GM21423 (cell line): ENCODE measurements around the gene FRYL.
"Not testable (repeated sequence)": the region's sequence is repeated elsewhere in the genome, so short reads cannot be mapped to it uniquely, and the experiment has no call there.

Experiments used
- ATAC-seq: cut with Tn5 transposase; IDR thresholded peaks from one replicate; pipeline ENCODE4 v1.9.1; 2021; ENCODE audit warnings: mild to moderate bottlenecking, moderate library complexity; ENCODE audit not compliant: unreplicated experiment

FRYL gene

GRCh38 chr4:48668254-48669017, 111.6 kb downstream of the FRYL start:
- ATAC-seq = no peak

DNA sequence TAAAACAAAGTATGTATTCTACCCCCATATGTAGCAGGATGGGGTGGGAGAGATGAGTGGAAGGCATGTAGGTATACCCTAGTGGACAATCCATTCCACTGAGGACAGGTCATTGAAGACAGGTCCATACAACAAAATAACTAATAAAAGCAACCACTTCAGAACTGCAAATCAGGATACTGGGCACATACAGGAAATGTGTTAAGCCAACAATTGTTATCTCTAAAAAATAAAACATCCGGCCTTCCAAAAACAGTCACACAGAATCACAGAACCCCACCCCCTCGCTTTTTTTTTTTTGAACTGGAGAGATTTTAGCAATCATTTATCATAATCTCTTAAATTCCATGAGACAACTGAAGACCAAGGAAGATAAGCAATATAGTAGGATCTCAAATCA, 112.9 kb downstream of the FRYL start:
- no peak for ATAC-seq

GRCh38 chr4:48665555-48666186, 114.4 kb downstream of the FRYL start:
- ATAC-seq = no peak

GRCh38 chr4:48664938-48665337, 115.1 kb downstream of the FRYL start:
- ATAC-seq = no peak

DNA sequence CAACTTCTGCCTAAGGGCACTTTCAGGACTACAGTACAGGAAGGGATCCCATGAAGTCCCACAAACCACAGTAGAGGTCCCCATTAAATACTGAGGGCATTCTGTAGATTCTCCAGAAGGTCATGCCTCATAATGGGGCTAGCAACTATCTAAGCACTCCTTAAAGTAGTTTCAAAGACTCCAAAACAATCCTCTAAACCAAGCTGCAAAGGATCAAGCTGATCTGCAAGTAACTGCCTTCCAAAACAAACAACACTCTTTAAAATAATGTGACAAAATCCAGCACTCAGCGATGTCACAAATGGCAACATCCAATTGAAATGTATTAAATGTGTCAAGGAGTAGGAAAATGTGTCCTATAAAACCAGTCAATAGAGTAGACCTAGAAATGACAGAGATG, 118.7 kb downstream of the FRYL start:
- ATAC-seq = no peak

- ATAC-seq = no peak
Measured at GRCh38 chr4:48660347-48660746, 119.7 kb downstream of the FRYL start.

GRCh38 chr4:48654015-48654664, 125.9 kb downstream of the FRYL start:
- no peak for ATAC-seq

DNA sequence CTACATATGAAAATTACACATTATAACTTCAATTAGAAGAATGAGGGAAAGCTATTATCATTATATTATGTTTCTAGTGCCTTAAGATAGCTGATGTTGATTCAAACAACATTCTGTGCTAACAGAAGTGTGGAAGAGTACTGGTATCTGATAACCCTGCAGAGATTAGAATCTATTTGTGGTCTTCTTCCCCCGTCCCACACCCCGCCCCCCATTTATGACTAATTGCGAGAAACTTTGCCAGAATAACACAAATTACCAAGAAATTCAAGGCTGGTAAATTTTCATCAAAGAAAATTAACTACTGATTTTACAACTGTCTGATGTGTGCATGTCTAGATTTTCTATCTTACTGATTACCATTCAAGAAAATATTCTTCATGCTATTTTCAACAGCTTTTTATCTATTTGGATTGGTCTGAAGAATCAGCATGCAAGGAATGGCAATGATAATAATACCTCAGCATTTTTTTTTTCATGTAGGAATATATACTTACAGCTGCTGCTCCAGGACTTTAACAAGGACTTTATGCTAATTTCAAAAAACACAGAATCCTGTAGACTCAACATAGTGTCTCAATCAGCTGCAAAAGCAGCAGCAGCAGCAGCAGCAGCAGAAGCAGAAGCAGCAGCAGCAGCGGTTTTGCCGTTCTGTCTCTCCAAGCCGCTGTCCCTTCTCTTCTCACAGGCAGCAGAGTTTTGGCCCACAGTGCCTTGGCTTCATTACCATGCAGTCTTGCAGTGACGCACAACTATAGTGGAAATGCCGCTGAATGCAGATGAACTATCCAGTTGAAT, 126.7 kb downstream of the FRYL start:
- no peak for ATAC-seq

DNA sequence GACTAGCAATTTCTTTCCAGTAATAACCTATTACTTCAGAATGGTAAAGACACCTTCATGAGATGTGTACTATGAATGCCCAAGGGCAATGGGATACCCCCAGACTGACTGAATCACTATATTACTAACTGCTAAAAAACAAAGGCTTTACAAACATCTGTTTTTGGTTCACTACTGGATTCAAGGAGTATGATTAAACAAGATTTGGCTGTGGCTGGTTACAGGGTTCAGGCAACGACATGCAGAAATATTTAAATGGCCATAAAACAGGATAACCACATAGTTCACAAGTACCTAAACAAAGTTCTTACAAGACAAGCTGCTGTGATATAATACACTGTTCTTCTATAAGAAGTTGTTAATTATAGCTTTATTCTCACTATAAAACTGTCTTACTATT, 128.2 kb downstream of the FRYL start:
- ATAC-seq = no peak

- ATAC-seq = no peak
Measured at GRCh38 chr4:48649505-48649904, 130.6 kb downstream of the FRYL start.

GRCh38 chr4:48645225-48645794, 134.8 kb downstream of the FRYL start:
- no peak for ATAC-seq

DNA sequence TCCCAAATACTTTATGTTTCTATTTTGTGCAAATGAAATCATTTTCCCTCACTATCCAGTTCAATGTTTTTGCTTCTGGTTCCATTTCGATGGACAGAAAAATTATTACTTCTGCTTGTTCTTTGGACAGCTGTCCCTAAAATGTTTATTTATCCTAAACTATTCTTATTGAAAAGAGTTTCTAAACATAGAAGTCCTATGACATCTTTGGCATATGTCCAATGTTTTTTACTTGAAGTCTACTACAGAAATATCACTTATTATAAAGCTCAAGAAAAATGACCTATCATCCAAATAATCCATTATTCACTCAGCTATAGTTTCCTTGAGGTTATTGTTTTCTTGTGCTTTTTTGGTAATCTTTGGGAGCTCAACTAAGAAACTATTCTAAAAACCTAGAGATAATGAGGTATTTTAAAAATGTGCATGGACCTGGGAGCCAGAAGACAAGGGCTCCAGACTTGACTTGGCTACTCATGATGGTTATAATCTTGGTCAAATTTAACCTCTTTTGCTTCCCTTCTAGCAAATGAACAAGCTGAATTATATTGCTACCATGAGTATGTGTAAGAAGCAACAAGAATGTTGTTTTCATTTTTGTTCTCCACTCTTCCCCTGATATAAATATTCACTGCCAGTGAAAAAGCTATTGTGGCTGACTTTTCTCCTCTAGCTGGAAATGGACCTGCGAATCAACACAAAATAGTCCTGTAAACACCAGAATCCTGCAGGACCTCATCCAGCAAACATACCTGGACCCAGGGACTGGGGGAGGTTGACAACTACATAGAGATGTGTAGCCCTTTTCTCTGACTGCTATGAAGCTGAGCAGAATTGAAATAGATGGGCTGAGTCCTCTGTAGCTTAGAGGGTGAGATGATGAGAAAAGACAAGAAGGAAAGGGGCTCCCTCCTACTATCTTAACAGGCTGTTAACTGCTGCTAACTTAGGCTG, 137.4 kb downstream of the FRYL start:
- ATAC-seq = no peak

GRCh38 chr4:48641401-48641800, 138.7 kb downstream of the FRYL start:
- ATAC-seq = no peak

- no peak for ATAC-seq
Measured at GRCh38 chr4:48640699-48641098, 139.4 kb downstream of the FRYL start.

- no peak for ATAC-seq
Measured at GRCh38 chr4:48640225-48640624, 139.9 kb downstream of the FRYL start.

- no peak for ATAC-seq
Measured at GRCh38 chr4:48639807-48640206, 140.3 kb downstream of the FRYL start.

- ATAC-seq = not testable (repeated sequence)
Measured at GRCh38 chr4:48638586-48638985, 141.5 kb downstream of the FRYL start.

DNA sequence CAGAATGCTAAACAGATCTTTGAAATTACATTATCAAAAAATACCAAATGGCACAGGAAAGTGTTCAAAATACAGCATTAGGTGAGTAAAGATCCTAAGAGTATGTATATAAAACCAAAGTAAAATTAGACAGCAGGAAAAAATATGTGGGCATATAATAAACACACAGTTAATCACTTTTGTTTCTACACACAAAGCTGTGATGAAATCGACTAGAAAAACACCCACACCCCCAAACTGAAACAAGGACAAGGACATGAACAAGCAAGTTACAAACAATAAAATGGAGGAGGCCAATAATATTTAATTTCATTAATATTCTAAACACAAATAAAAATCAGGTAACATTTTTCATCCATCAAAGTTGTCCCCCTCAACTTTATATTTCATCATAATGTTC, 143.2 kb downstream of the FRYL start:
- no peak for ATAC-seq

GRCh38 chr4:48635980-48636379, 144.1 kb downstream of the FRYL start:
- ATAC-seq = no peak

DNA sequence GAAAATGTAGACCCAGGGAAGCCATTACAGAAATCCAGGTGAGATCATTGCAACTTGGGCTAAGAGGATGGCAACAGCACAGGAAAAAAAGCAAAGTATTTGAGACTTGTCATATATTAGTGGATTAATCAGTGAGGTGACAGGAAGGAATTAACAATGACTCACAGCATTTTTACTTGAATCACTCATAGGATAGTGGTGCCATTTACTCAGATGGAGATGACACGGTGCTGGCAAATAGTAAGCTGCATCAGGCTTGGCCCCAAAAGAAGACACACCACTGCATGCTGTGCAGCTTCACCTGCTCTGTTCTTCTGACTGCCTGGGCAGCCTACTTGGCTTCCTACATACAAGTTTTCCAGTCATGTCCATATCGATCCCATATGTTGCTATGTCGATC, 144.8 kb downstream of the FRYL start:
- ATAC-seq = no peak
